CD14-positive monocyte (primary cell): Measurements from ENCODE around the gene IL22RA1. TPM values are rescaled to one million over a fixed set of nuclear protein-coding genes. Genes with fewer than 3 reads are reported as not detected.

Experiments used
- DNase-seq, 3 donors: peaks; one replicate each; pipeline ENCODE4 v3.0.0-alpha.2; 2011 to 2022
- H2AFZ ChIP-seq: 2 replicates; pipeline ENCODE4 v1.6.0; 2012; ENCODE audit warnings: mild to moderate bottlenecking, low read depth, low read length, inconsistent platforms; ENCODE audit not compliant: insufficient read depth, poor library complexity, severe bottlenecking
- H3K27ac ChIP-seq, 2 donors: 1 replicate in 1 of 2; 2 replicates in 1 of 2; pipeline ENCODE4 v1.5.1; 2012 to 2013; ENCODE audit warnings: low read length in 2 of 2, control low read depth in 1 of 2, inconsistent platforms in 1 of 2, low read depth in 1 of 2, mild to moderate bottlenecking in 1 of 2
- H3K27me3 ChIP-seq, 2 donors: one replicate each; pipeline versions ENCODE4 v1.6.0 to v1.6.1; 2011 to 2013; ENCODE audit warnings: low read length in 2 of 2; ENCODE audit not compliant: control insufficient read depth in 2 of 2, insufficient read depth in 2 of 2
- H3K36me3 ChIP-seq, 2 donors: replicated peaks in 1 of 2; 1 replicate in 1 of 2; 2 replicates in 1 of 2; pipeline versions ENCODE4 v1.5.1 to v1.6.1; 2012 to 2013; ENCODE audit warnings: low read length in 2 of 2, control low read depth in 1 of 2, inconsistent platforms in 1 of 2, mild to moderate bottlenecking in 1 of 2; ENCODE audit not compliant: insufficient read depth in 2 of 2, control insufficient read depth in 1 of 2
- H3K4me1 ChIP-seq, 2 donors: 1 replicate in 1 of 2; 2 replicates in 1 of 2; pipeline versions ENCODE4 v1.5.1 to v1.6.1; 2012 to 2013; ENCODE audit warnings: low read length in 2 of 2, control low read depth in 1 of 2, inconsistent platforms in 1 of 2, mild to moderate bottlenecking in 1 of 2, moderate library complexity in 1 of 2; ENCODE audit not compliant: insufficient read depth in 2 of 2, control insufficient read depth in 1 of 2
- H3K4me2 ChIP-seq: replicated peaks from 2 replicates; pipeline ENCODE3; 2012; ENCODE audit warnings: low read length, moderate library complexity, mild to moderate bottlenecking; ENCODE audit not compliant: poor library complexity, severe bottlenecking; ENCODE audit errors: extremely low read depth
- H3K4me3 ChIP-seq, 3 experiments: fragments of 200-600 bp in 1 of 3; sonication (generic) in 1 of 3; replicated peaks in 1 of 3; 1 replicate in 2 of 3; 2 replicates in 1 of 3; pipeline ENCODE4 v1.5.1; 2011 to 2013; ENCODE audit warnings: low read length in 3 of 3, mild to moderate bottlenecking in 3 of 3, control low read depth in 2 of 3, low read depth in 2 of 3, inconsistent platforms in 1 of 3, moderate library complexity in 1 of 3
- H3K79me2 ChIP-seq: 2 replicates; pipeline ENCODE4 v1.6.0; 2012; ENCODE audit warnings: mild to moderate bottlenecking, control low read depth, inconsistent platforms, low read length, moderate library complexity; ENCODE audit not compliant: insufficient read depth
- H3K9ac ChIP-seq: 2 replicates; pipeline ENCODE4 v1.6.0; 2017; ENCODE audit warnings: low read length, mild to moderate bottlenecking; ENCODE audit not compliant: insufficient read depth, poor library complexity, severe bottlenecking
- H3K9me3 ChIP-seq, 2 donors: replicated peaks in 1 of 2; 1 replicate in 1 of 2; 2 replicates in 1 of 2; pipeline versions ENCODE4 v1.5.1 to v1.6.1; 2012 to 2013; ENCODE audit warnings: low read length in 2 of 2, control low read depth in 1 of 2; ENCODE audit not compliant: control insufficient read depth in 1 of 2, insufficient read depth in 1 of 2
- H4K20me1 ChIP-seq: 2 replicates; pipeline ENCODE4 v1.6.0; 2012; ENCODE audit warnings: mild to moderate bottlenecking, low read length, control low read depth, moderate library complexity; ENCODE audit not compliant: insufficient read depth
- H3K27ac Mint-ChIP-seq, 7 donors: one replicate each; pipeline ENCODE4 v1.8.0; 2020; ENCODE audit warnings: mild to moderate bottlenecking in 7 of 7, mixed read lengths in 7 of 7, moderate library complexity in 6 of 7, inconsistent platforms in 2 of 7
- H3K27me3 Mint-ChIP-seq, 3 donors: one replicate each; pipeline ENCODE4 v1.8.0; 2021 to 2022; ENCODE audit warnings: low read depth in 3 of 3, mild to moderate bottlenecking in 3 of 3, mixed read lengths in 3 of 3, moderate library complexity in 3 of 3, inconsistent platforms in 1 of 3
- H3K36me3 Mint-ChIP-seq, 2 donors: one replicate each; pipeline ENCODE4 v1.8.0; 2020; ENCODE audit warnings: mixed read lengths in 2 of 2, inconsistent platforms in 1 of 2, mild to moderate bottlenecking in 1 of 2
- H3K4me1 Mint-ChIP-seq: one replicate; pipeline ENCODE4 v1.8.0; 2020; ENCODE audit warnings: mild to moderate bottlenecking, mixed read lengths
- H3K4me3 Mint-ChIP-seq, 2 donors: one replicate each; pipeline ENCODE4 v1.8.0; 2020; ENCODE audit warnings: mild to moderate bottlenecking in 2 of 2, mixed read lengths in 2 of 2, moderate library complexity in 1 of 2
- H3K9me3 Mint-ChIP-seq, 7 donors: one replicate each; pipeline ENCODE4 v1.8.0; 2020 to 2022; ENCODE audit warnings: mixed read lengths in 7 of 7, mild to moderate bottlenecking in 6 of 7, moderate library complexity in 6 of 7, inconsistent platforms in 2 of 7
- CTCF ChIP-seq: fragments of 200-600 bp; IDR thresholded peaks from one replicate; pipeline ENCODE4 v1.8.0; 2022; ENCODE audit warnings: antibody characterized with exemption, mild to moderate bottlenecking
- WGBS: methylation state at CpG from one replicate; pipeline ENCODE4 v1.1.5; 2013; ENCODE audit warnings: missing lambda C conversion rate; ENCODE audit not compliant: insufficient coverage; 5-methylcytosine and 5-hydroxymethylcytosine counted together
- intact Hi-C, 2 donors: fragments of 100-400 bp; cut with micrococcal nuclease; formaldehyde crosslinking; loops; one replicate each; pipeline versions ENCODE4 v1.15.0 to v1.15.1; 2023
- polyA plus RNA-seq, 3 donors: library from polyadenylated mRNA; depleted of rRNA in 1 of 3; unstranded in 2 of 3; stranded (reverse) in 1 of 3; fragments of 300-500 nt in 2 of 3; fragments of >200 nt in 1 of 3; fragmentation: Illumina TruSeq in 2 of 3; gene quantifications; 1 replicate in 2 of 3; 2 replicates in 1 of 3; pipeline ENCODE4 v1.2.3, GENCODE V29; 2012 to 2021

IL22RA1 gene
- polyA plus RNA-seq, 3 donors, result not detected

- Histone ChIP-seq H3K79me2 (no peaks in the 10 kb centered on the region), H3K36me3 (no peaks in the 10 kb centered on the region), H3K9me3 (no peaks in the 10 kb centered on the region), H3K27me3 (no peaks in the 10 kb centered on the region), H2AFZ (no peak overlapping the region), H3K4me3 (no peak overlapping the region), H3K27ac (no peak overlapping the region), H3K4me2 (no peak overlapping the region), H3K9ac (no peak overlapping the region), H4K20me1 (no peaks in the 10 kb centered on the region), H3K4me1 (no peaks in the 10 kb centered on the region)
- intact Hi-C loops, result loop anchor here in 1 of 2 donors (10.0 kb wide), 1 partner anchor 317 kb away; no protein-coding TSS in a partner anchor
- TF ChIP-seq CTCF, result no peak
- Mint-ChIP-seq H3K27ac (no peak overlapping the region), H3K4me1 (no peaks in the 10 kb centered on the region), H3K27me3 (peaks cover 0 to 8% (median 2%) of the 10 kb centered on the region in 3 donors), H3K9me3 (no peaks in the 10 kb centered on the region), H3K36me3 (no peaks in the 10 kb centered on the region), H3K4me3 (no peak overlapping the region)
- no peak for DNase-seq
- WGBS, result 93% methylated on average over 11 of the region's 16 CpGs
Measured at GRCh38 chr1:24077278-24077978, 65.5 kb downstream of the IL22RA1 start.

- H3K4me2 ChIP-seq, result no peak overlapping the region
Measured at GRCh38 chr1:24075946-24076345, 67.0 kb downstream of the IL22RA1 start.

More at GRCh38 chr1:24075946-24076345, 67.0 kb downstream of the IL22RA1 start:
- Histone ChIP-seq H3K9me3 (no peaks in the 10 kb centered on the region), H2AFZ (no peak overlapping the region), H3K9ac (no peak overlapping the region), H3K4me3 (no peak overlapping the region), H3K36me3 (no peaks in the 10 kb centered on the region), H3K27ac (no peak overlapping the region), H4K20me1 (no peaks in the 10 kb centered on the region), H3K79me2 (no peaks in the 10 kb centered on the region), H3K4me1 (peaks cover 0 to 3% of the 10 kb centered on the region in 2 donors), H3K27me3 (no peaks in the 10 kb centered on the region)
- no peak overlapping the region for H3K27ac Mint-ChIP-seq
- peaks cover under 1% of the 10 kb centered on the region for H3K4me1 Mint-ChIP-seq
- DNase-seq, result no peak
- no peak overlapping the region for H3K4me3 Mint-ChIP-seq
- intact Hi-C loops, result loop anchor here in 1 of 2 donors (10.0 kb wide), 1 partner anchor 319 kb away; no protein-coding TSS in a partner anchor
- peaks cover 0 to 8% (median 0%) of the 10 kb centered on the region in 3 donors for H3K27me3 Mint-ChIP-seq
- TF ChIP-seq CTCF, result no peak
- H3K9me3 Mint-ChIP-seq, result no peaks in the 10 kb centered on the region
- WGBS, result 97% methylated on average over 7 of the region's 8 CpGs
- no peaks in the 10 kb centered on the region for H3K36me3 Mint-ChIP-seq
